Panc1 (cell line): ENCODE measurements around the gene TSHZ1. TPM values are rescaled to one million over a fixed set of nuclear protein-coding genes. Genes with fewer than 3 reads are reported as not detected.

Experiments
- ATAC-seq: fragments of 200-7000 bp; cut with Tn5 transposase; 2 replicates; pipeline ENCODE4 v1.9.1; 2020; ENCODE audit warnings: mild to moderate bottlenecking, moderate library complexity
- BruUV-seq: library from RNA; stranded (reverse); fragments of 400-500 nt; replicated peaks from 2 replicates; lab custom pipeline; 2021; lab: Mats Ljungman, UMichigan
- CTCF ChIA-PET: fragments of 300-600 bp; sonication (Branson Sonifier 250); formaldehyde crosslinking; loops from one replicate; lab custom pipeline; 2022; ENCODE audit warnings: antibody characterized with exemption; lab: Charles Lee
- POLR2A ChIA-PET: fragments of 300-600 bp; sonication (Branson Sonifier 250); formaldehyde crosslinking; loops from one replicate; lab custom pipeline; 2022; ENCODE audit warnings: antibody characterized with exemption; lab: Charles Lee
- DNase-seq: peaks from one replicate; pipeline ENCODE4 v3.0.0-alpha.2; 2010; ENCODE audit warnings: low read depth, low spot score
- H3K27ac ChIP-seq: 2 replicates; pipeline ENCODE4 v1.5.1; 2011; ENCODE audit warnings: mild to moderate bottlenecking, low read length, inconsistent platforms
- H3K27me3 ChIP-seq: fragments of 200-500 bp; sonication (Bioruptor generic); 2 replicates; pipeline ENCODE4 v1.6.0; 2014; ENCODE audit warnings: low read length, inconsistent platforms; ENCODE audit not compliant: control insufficient read depth, insufficient read depth
- H3K36me3 ChIP-seq: fragments of 200-500 bp; sonication (Bioruptor generic); 2 replicates; pipeline ENCODE4 v1.5.1; 2014; ENCODE audit warnings: inconsistent platforms, mild to moderate bottlenecking, low read length, moderate library complexity; ENCODE audit not compliant: control insufficient read depth, insufficient read depth
- H3K4me1 ChIP-seq: 2 replicates; pipeline ENCODE4 v1.5.1; 2011; ENCODE audit warnings: inconsistent platforms, mild to moderate bottlenecking, low read length, moderate library complexity; ENCODE audit not compliant: control insufficient read depth, insufficient read depth
- H3K4me3 ChIP-seq, 2 experiments: 2 replicates each; pipeline ENCODE4 v1.5.1; 2011 to 2012; ENCODE audit warnings: low read depth in 2 of 2, low read length in 2 of 2, mild to moderate bottlenecking in 2 of 2, inconsistent platforms in 1 of 2, moderate library complexity in 1 of 2
- H3K9me3 ChIP-seq: fragments of 200-500 bp; sonication (Bioruptor generic); 2 replicates; pipeline ENCODE4 v1.5.1; 2014; ENCODE audit warnings: low read depth, mild to moderate bottlenecking, inconsistent platforms, low read length, moderate library complexity; ENCODE audit not compliant: control insufficient read depth, insufficient read depth
- POLR2AphosphoS5 ChIP-seq: IDR thresholded peaks from 2 replicates; pipeline ENCODE4 v1.6.1; 2012; ENCODE audit warnings: mild to moderate bottlenecking, low read depth, low read length, moderate library complexity
- SIN3A ChIP-seq: IDR thresholded peaks from 2 replicates; pipeline ENCODE4 v1.6.1; 2012; ENCODE audit warnings: low read depth, mild to moderate bottlenecking, low read length, moderate library complexity, borderline replicate concordance; ENCODE audit not compliant: insufficient read depth
- TCF7L2 ChIP-seq: IDR thresholded peaks from 2 replicates; pipeline ENCODE4 v1.6.1; 2011; ENCODE audit warnings: mild to moderate bottlenecking, low read depth, low read length, inconsistent platforms
- in situ Hi-C: cut with HindIII; loops from 2 replicates; pipeline ENCODE4 v1.10.0; 2016; ENCODE audit warnings: low sequenced_read_pairs, low pct_unique_long_range_greater_than_20kb
- intact Hi-C: fragments of 100-400 bp; cut with micrococcal nuclease; formaldehyde crosslinking; loops from one replicate; pipeline ENCODE4 v1.10.0; 2022; ENCODE audit not compliant: unreplicated experiment
- total RNA-seq: library from RNA; stranded (reverse); gene quantifications from one replicate; pipeline ENCODE4 v1.2.1, GENCODE V29; 2021; ENCODE audit not compliant: unreplicated experiment
- TF ChIP-seq, protein P1 (sequence below), 2 experiments: IDR thresholded peaks; 2 replicates each; pipeline ENCODE4 v1.6.1; 2011 to 2012; ENCODE audit warnings: low read depth in 2 of 2, control low read depth in 1 of 2, low read length in 1 of 2, mild to moderate bottlenecking in 1 of 2, moderate library complexity in 1 of 2; ENCODE audit not compliant: insufficient read depth in 1 of 2
- TF ChIP-seq, protein P2 (sequence below): fragments of 450-650 bp; IDR thresholded peaks from 2 replicates; pipeline ENCODE4 v1.5.1; 2017; ENCODE audit warnings: mild to moderate bottlenecking

TSHZ1 gene
- total RNA-seq, 1 experiment from 2014 or later = 10.0 TPM

DNA sequence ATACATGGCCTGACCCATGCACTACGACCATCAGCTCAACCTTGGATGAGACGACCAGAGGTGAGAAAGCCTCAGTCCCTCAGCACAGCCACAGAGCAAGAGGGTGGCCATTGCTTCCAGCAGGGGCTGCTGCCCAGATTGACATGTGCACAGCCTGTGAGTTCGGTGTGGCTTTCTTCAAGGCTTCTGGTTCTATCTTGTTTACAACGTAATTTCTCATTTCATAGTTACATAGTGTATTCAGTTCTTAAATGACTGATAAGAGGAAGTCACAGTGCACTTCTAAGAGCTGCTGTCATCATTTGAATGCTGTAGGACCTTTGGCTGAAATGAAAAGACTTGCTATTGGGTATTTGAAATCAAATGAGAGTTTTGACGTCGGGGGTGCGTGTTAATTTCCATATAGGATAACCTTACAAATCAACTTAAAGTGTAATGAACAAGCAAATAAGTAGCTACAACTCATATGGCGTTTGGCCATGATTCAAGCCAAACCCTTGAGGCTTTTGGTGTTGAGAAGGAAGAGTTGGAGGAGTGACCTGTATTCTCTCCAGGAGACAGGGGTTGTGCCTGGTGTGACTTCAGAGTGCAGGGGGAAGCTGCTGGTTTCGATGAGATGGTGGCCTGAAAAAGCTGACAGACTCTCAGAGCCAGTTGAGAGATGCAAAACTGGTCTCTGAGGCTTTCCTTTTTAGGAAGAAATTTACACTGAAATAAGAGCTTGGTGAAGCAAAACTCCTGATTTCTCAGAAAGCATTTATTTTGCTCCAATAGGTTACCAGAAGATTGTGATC is 51.0 kb downstream of the TSHZ1 start:
- Histone ChIP-seq H3K36me3 (no peaks in the 10 kb centered on the region), H3K27me3 (no peaks in the 10 kb centered on the region), H3K4me1 (no peaks in the 10 kb centered on the region), H3K27ac (no peak overlapping the region), H3K4me3 (no peak overlapping the region), H3K9me3 (no peaks in the 10 kb centered on the region)
- ChIA-PET POLR2A (no interaction called here), CTCF (no interaction called here)
- intact Hi-C loops (no loop called here), in situ Hi-C loops (loop anchor here (5.0 kb wide), 1 partner anchor 36 kb away; no protein-coding TSS in a partner anchor)
- DNase-seq = no peak
- ATAC-seq = no peak
- BruUV-seq = no TSS peak
- TF ChIP-seq POLR2AphosphoS5 = no peak
- TF ChIP-seq, protein P1, sequence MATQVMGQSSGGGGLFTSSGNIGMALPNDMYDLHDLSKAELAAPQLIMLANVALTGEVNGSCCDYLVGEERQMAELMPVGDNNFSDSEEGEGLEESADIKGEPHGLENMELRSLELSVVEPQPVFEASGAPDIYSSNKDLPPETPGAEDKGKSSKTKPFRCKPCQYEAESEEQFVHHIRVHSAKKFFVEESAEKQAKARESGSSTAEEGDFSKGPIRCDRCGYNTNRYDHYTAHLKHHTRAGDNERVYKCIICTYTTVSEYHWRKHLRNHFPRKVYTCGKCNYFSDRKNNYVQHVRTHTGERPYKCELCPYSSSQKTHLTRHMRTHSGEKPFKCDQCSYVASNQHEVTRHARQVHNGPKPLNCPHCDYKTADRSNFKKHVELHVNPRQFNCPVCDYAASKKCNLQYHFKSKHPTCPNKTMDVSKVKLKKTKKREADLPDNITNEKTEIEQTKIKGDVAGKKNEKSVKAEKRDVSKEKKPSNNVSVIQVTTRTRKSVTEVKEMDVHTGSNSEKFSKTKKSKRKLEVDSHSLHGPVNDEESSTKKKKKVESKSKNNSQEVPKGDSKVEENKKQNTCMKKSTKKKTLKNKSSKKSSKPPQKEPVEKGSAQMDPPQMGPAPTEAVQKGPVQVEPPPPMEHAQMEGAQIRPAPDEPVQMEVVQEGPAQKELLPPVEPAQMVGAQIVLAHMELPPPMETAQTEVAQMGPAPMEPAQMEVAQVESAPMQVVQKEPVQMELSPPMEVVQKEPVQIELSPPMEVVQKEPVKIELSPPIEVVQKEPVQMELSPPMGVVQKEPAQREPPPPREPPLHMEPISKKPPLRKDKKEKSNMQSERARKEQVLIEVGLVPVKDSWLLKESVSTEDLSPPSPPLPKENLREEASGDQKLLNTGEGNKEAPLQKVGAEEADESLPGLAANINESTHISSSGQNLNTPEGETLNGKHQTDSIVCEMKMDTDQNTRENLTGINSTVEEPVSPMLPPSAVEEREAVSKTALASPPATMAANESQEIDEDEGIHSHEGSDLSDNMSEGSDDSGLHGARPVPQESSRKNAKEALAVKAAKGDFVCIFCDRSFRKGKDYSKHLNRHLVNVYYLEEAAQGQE (IDR thresholded peaks at IDR 0.05; ENCODE audit: insufficient read depth in 1 of 2, low read depth in 2 of 2, low read length in 1 of 2) = no peak
- TF ChIP-seq, protein P2, sequence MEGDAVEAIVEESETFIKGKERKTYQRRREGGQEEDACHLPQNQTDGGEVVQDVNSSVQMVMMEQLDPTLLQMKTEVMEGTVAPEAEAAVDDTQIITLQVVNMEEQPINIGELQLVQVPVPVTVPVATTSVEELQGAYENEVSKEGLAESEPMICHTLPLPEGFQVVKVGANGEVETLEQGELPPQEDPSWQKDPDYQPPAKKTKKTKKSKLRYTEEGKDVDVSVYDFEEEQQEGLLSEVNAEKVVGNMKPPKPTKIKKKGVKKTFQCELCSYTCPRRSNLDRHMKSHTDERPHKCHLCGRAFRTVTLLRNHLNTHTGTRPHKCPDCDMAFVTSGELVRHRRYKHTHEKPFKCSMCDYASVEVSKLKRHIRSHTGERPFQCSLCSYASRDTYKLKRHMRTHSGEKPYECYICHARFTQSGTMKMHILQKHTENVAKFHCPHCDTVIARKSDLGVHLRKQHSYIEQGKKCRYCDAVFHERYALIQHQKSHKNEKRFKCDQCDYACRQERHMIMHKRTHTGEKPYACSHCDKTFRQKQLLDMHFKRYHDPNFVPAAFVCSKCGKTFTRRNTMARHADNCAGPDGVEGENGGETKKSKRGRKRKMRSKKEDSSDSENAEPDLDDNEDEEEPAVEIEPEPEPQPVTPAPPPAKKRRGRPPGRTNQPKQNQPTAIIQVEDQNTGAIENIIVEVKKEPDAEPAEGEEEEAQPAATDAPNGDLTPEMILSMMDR = no peak
- TF ChIP-seq TCF7L2 = no peak
- no peak for TF ChIP-seq SIN3A

DNA sequence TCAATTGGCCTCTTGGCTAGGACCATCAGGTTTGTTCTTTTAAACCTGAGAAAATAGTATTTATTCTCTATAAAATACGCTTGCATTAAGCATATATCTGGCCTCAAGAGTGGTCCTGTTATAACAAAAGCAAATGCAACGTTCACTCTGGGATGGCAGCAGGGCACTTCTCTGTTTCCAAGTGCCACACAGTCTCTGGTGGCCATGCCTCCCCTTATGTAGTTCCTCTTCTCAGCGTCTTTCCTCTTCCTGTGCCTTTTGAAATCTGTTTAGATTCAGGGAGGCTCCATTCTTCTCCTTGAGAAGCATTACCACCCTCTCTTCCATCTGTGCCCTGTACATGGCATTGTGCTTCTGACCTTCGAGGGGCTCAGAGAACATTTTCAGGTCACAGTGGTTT is 51.9 kb downstream of the TSHZ1 start:
- ChIA-PET POLR2A (no interaction called here), CTCF (no interaction called here)
- no peaks in the 10 kb centered on the region for H3K4me1 ChIP-seq

More for the DNA sequence above, 51.9 kb downstream of the TSHZ1 start:
- Histone ChIP-seq H3K9me3 (no peaks in the 10 kb centered on the region), H3K27me3 (no peaks in the 10 kb centered on the region), H3K4me3 (no peak overlapping the region), H3K36me3 (no peaks in the 10 kb centered on the region), H3K27ac (no peak overlapping the region)
- no peak for DNase-seq
- ATAC-seq = peak; percentile 46; the same call in 1 of the 2 replicates
- in situ Hi-C loops (loop anchor here (5.0 kb wide), 1 partner anchor 35 kb away; no protein-coding TSS in a partner anchor), intact Hi-C loops (no loop called here)
- TF ChIP-seq, protein P2 = no peak
- TF ChIP-seq, protein P1 (IDR thresholded peaks at IDR 0.05; ENCODE audit: insufficient read depth in 1 of 2, low read depth in 2 of 2, low read length in 1 of 2) = no peak
- no peak for TF ChIP-seq TCF7L2
- TF ChIP-seq SIN3A = no peak
- no peak for TF ChIP-seq POLR2AphosphoS5
- BruUV-seq = no TSS peak
